K562 (cell line): ENCODE measurements around the gene RPAP2. TPM values are rescaled to one million over a fixed set of nuclear protein-coding genes. Genes with fewer than 3 reads are reported as not detected.
A peak's percentile ranks its signal among the peaks of the same experiment; 100 is the strongest.

Experiments
- CEBPG ChIP-seq, 3 experiments: fragments of 200-800 bp in 1 of 3; sonication (Bioruptor generic) in 1 of 3; sonication (generic) in 1 of 3; formaldehyde crosslinking in 1 of 3; IDR thresholded peaks in 2 of 3; conservative IDR thresholded peaks in 1 of 3; 2 replicates each; pipeline versions ENCODE4 v1.6.1 to v1.8.0; 2016 to 2022; ENCODE audit warnings: missing compliant biosample characterization in 2 of 3, missing genetic modification characterization in 2 of 3, mild to moderate bottlenecking in 1 of 3, missing genetic modification reagents in 1 of 3
- ETS1 ChIP-seq: conservative IDR thresholded peaks from 2 replicates; pipeline ENCODE4 v1.6.1; 2011; ENCODE audit warnings: low read depth, mild to moderate bottlenecking, low read length; ENCODE audit not compliant: control insufficient read depth
- FOXJ3 ChIP-seq: sonication (generic); formaldehyde crosslinking; IDR thresholded peaks from 2 replicates; pipeline ENCODE4 v1.4.0; 2020; ENCODE audit warnings: mild to moderate bottlenecking, missing genetic modification reagents
- KLF13 ChIP-seq: fragments of 450-650 bp; IDR thresholded peaks from 2 replicates; pipeline ENCODE4 v1.6.1; 2016; ENCODE audit warnings: missing genetic modification characterization, low read depth, mild to moderate bottlenecking, missing compliant biosample characterization, moderate library complexity, borderline replicate concordance
- KLF16 ChIP-seq: IDR thresholded peaks from 2 replicates; pipeline ENCODE4 v1.6.1; 2016; ENCODE audit warnings: antibody characterized with exemption
- MAFG ChIP-seq: fragments of 450-650 bp; conservative IDR thresholded peaks from 2 replicates; pipeline ENCODE4 v1.6.1; 2016; ENCODE audit warnings: missing genetic modification characterization, missing compliant biosample characterization
- MED1 ChIP-seq: sonication (generic); formaldehyde crosslinking; IDR thresholded peaks from 2 replicates; pipeline ENCODE4 v1.8.1; 2023; ENCODE audit warnings: missing genetic modification reagents, borderline replicate concordance
- NBN ChIP-seq: fragments of 450-650 bp; IDR thresholded peaks from 2 replicates; pipeline ENCODE4 v1.6.1; 2016; ENCODE audit warnings: low read depth, mild to moderate bottlenecking
- NKRF ChIP-seq: fragments of 450-650 bp; IDR thresholded peaks from 2 replicates; pipeline ENCODE4 v1.6.1; 2016; ENCODE audit warnings: borderline replicate concordance
- NR2C1 ChIP-seq, 2 experiments: fragments of 450-650 bp; IDR thresholded peaks; 2 replicates each; pipeline ENCODE4 v1.6.1; 2017; ENCODE audit warnings: mild to moderate bottlenecking in 2 of 2, antibody characterized with exemption in 1 of 2, inconsistent platforms in 1 of 2, missing compliant biosample characterization in 1 of 2, missing genetic modification characterization in 1 of 2
- PCBP2 ChIP-seq: fragments of 200-400 bp; formaldehyde crosslinking; IDR thresholded peaks from 2 replicates; pipeline ENCODE4 v1.6.1; 2018; ENCODE audit warnings: low read length, low read depth, mild to moderate bottlenecking, moderate library complexity; ENCODE audit not compliant: poor library complexity, severe bottlenecking
- SOX6 ChIP-seq: fragments of 450-650 bp; IDR thresholded peaks from 2 replicates; pipeline ENCODE4 v1.6.1; 2014; ENCODE audit warnings: mild to moderate bottlenecking
- TBP ChIP-seq: optimal IDR thresholded peaks from 2 replicates; pipeline ENCODE3; 2011; ENCODE audit warnings: low read depth, low read length, improper control_type of control experiment
- ZBTB1 ChIP-seq: sonication (generic); formaldehyde crosslinking; IDR thresholded peaks from 2 replicates; pipeline ENCODE4 v1.8.1; 2023; ENCODE audit warnings: missing genetic modification reagents, low read depth, mild to moderate bottlenecking, borderline replicate concordance
- ZNF175 ChIP-seq: fragments of 200-800 bp; sonication (Bioruptor generic); IDR thresholded peaks from 2 replicates; pipeline ENCODE4 v1.6.1; 2016; ENCODE audit warnings: low read depth, mild to moderate bottlenecking, missing genetic modification characterization, missing compliant biosample characterization
- ZNF764 ChIP-seq: fragments of 250-450 bp; sonication (Bioruptor Pico); IDR thresholded peaks from 2 replicates; pipeline ENCODE4 v1.4.0; 2020; ENCODE audit warnings: low read depth, mild to moderate bottlenecking, moderate library complexity
- polyA plus RNA-seq, 8 experiments: library from polyadenylated mRNA; depleted of rRNA in 4 of 8; stranded (reverse) in 5 of 8; unstranded in 3 of 8; fragments of >200 nt; fragmentation: Nextera tagmentation in 2 of 8; fragmentation: Illumina TruSeq in 1 of 8; extraction: Ambion mirVana in 2 of 8; extraction: Trizol in 1 of 8; gene quantifications; 2 replicates each; pipeline versions ENCODE4 v1.2.1 to v1.2.3, GENCODE V29; 2011 to 2014; ENCODE audit warnings: inconsistent platforms in 1 of 8, missing spikeins in 1 of 8
- total RNA-seq, 7 experiments: library from RNA; depleted of rRNA in 6 of 7; stranded (reverse); fragments of >200 nt in 6 of 7; fragmentation: Illumina TruSeq in 2 of 7; extraction: Trizol in 2 of 7; gene quantifications; 2 replicates each; pipeline versions ENCODE4 v1.2.1 to v1.2.3, GENCODE V29; 2011 to 2021; ENCODE audit warnings: low replicate concordance in 1 of 7
- TF ChIP-seq, protein P1 (sequence below): sonication (generic); formaldehyde crosslinking; IDR thresholded peaks from 2 replicates; pipeline ENCODE4 v1.5.0; 2020; ENCODE audit warnings: missing genetic modification reagents
- TF ChIP-seq, protein P2 (sequence below), 3 experiments: fragments of 200-800 bp in 1 of 3; fragments of 250-450 bp in 1 of 3; fragments of 450-650 bp in 1 of 3; sonication (Bioruptor Pico) in 1 of 3; sonication (Bioruptor generic) in 1 of 3; formaldehyde crosslinking in 1 of 3; IDR thresholded peaks; 2 replicates each; pipeline versions ENCODE4 v1.6.1 to v1.8.0; 2016 to 2022; ENCODE audit warnings: mild to moderate bottlenecking in 2 of 3, missing genetic modification characterization in 2 of 3, missing compliant biosample characterization in 1 of 3, moderate library complexity in 1 of 3

Gene RPAP2
- total and polyA plus RNA-seq, 9 of the 15 experiments (the other 6 are each of a cell fraction or from before 2014, with no cell fraction given) = 6.2 to 41.7 (median 28.7) TPM

DNA sequence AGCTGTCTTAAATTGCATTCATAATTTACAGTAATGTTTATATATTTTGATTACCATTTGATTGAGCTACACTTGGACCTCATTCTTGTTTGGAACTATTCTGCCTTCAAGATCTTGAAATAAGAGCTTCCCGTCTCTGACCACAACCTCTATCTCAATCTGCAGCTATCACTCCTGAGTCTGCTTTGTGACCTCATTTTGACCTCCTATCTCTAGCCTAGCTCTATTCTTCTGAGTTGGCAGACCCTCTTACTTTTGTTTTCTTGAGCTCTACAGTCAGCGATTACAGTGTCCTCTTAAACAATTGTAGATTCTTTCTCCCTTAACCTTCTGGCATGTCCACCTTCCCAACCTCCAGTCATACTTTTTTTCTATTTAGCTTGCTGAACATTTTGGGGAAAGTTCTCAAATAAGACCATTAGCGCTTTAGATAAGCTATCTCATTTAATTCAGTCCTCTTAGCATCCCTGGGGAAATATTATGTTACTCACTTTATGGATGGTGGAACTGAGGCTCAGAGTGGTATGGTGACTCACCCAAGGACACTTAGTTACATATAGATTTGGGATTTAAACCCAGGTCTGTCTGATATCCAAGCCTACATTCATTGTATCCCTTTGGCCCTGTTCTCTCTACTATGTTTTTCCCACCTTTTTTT, 19.1 kb downstream of the RPAP2 start (continued):
- no peak for TF ChIP-seq KLF13 (tag)
- TF ChIP-seq, protein P1, sequence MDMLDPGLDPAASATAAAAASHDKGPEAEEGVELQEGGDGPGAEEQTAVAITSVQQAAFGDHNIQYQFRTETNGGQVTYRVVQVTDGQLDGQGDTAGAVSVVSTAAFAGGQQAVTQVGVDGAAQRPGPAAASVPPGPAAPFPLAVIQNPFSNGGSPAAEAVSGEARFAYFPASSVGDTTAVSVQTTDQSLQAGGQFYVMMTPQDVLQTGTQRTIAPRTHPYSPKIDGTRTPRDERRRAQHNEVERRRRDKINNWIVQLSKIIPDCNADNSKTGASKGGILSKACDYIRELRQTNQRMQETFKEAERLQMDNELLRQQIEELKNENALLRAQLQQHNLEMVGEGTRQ (CRISPR knock-in tag) = no peak
- no peak for TF ChIP-seq TBP
- TF ChIP-seq MAFG = 0 out of 2 replicates have a peak, but pooled peaks have one; percentile 7
- TF ChIP-seq CEBPG (CRISPR knock-in tag; IDR thresholded peaks at IDR 0.05) = no peak
- TF ChIP-seq CEBPG (tag; conservative IDR thresholded peaks at IDR 0.05 in 1 of 2, IDR thresholded peaks at IDR 0.05 in 1 of 2) = peak in 1 of 2 experiments; percentile 4; a peak in 1 of 4 replicates
- TF ChIP-seq NKRF = no peak
- no peak for TF ChIP-seq ZBTB1
- no peak for TF ChIP-seq MED1 (CRISPR knock-in tag)
- peak; percentile 77 for TF ChIP-seq KLF16
- peak; percentile 67 for TF ChIP-seq NR2C1 (IDR thresholded peaks at IDR 0.05)
- TF ChIP-seq NR2C1 (tag; IDR thresholded peaks at IDR 0.05) = peak; percentile 58; the same call in 1 of the 2 replicates
- 0 out of 2 replicates have a peak, but pooled peaks have one; percentile 41 for TF ChIP-seq NBN
- TF ChIP-seq SOX6 = peak; percentile 98
- TF ChIP-seq ZNF764 (CRISPR knock-in tag) = no peak
- TF ChIP-seq ZNF175 = no peak
- no peak for TF ChIP-seq FOXJ3 (CRISPR knock-in tag)
- TF ChIP-seq PCBP2 = no peak
- TF ChIP-seq, protein P2, sequence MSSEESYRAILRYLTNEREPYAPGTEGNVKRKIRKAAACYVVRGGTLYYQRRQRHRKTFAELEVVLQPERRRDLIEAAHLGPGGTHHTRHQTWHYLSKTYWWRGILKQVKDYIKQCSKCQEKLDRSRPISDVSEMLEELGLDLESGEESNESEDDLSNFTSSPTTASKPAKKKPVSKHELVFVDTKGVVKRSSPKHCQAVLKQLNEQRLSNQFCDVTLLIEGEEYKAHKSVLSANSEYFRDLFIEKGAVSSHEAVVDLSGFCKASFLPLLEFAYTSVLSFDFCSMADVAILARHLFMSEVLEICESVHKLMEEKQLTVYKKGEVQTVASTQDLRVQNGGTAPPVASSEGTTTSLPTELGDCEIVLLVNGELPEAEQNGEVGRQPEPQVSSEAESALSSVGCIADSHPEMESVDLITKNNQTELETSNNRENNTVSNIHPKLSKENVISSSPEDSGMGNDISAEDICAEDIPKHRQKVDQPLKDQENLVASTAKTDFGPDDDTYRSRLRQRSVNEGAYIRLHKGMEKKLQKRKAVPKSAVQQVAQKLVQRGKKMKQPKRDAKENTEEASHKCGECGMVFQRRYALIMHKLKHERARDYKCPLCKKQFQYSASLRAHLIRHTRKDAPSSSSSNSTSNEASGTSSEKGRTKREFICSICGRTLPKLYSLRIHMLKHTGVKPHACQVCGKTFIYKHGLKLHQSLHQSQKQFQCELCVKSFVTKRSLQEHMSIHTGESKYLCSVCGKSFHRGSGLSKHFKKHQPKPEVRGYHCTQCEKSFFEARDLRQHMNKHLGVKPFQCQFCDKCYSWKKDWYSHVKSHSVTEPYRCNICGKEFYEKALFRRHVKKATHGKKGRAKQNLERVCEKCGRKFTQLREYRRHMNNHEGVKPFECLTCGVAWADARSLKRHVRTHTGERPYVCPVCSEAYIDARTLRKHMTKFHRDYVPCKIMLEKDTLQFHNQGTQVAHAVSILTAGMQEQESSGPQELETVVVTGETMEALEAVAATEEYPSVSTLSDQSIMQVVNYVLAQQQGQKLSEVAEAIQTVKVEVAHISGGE (CRISPR knock-in tag; IDR thresholded peaks at IDR 0.05) = no peak
- TF ChIP-seq ETS1 = no peak
